Measurements from ENCODE around the gene IL15RA.

The IL15RA gene, protein sequence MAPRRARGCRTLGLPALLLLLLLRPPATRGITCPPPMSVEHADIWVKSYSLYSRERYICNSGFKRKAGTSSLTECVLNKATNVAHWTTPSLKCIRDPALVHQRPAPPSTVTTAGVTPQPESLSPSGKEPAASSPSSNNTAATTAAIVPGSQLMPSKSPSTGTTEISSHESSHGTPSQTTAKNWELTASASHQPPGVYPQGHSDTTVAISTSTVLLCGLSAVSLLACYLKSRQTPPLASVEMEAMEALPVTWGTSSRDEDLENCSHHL

DNA sequence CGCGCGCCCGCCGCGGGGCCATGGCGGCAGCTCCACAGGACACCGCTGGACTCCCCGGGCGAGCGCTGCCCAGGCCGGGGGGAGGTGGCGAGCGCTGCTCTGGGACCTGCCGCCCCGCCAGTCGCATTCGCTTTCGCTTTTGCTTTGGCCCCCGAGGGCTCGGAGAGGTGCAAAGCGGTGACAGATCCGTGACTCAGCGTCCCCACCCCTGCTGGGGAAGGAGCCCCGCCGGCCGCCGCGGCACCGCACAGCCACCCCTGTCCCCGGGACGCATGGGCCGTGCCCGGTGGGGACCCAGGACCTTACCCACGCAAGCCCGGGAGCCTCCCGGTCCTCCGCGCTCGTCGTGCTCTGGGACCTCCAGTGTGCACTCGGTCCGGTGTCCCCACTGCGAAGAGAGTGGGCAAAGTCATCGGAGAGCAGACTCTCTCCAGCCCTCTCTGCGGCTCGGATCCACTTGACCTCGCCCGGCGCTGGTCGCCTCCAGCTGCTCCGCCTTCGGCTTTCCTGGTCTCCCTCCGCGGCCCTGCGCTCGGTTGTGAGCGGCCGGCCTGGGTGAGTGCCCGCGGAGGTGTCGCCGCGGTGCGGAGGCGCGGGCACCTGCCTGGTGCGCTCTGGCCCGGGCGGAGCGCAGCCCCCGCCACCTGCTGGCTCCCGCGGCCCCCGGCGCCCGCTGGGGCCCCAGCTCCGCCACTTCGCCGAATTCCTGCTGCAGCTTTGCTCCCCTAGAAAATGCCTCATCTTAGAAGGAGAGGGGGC lies at the start of gene IL15RA:
TSS of gene IL15RA (minus strand) at position 73 of the 759 bp plus-strand sequence. CDS start at position 22, 51 bp downstream.
- DNase-seq, result no peak

DNA sequence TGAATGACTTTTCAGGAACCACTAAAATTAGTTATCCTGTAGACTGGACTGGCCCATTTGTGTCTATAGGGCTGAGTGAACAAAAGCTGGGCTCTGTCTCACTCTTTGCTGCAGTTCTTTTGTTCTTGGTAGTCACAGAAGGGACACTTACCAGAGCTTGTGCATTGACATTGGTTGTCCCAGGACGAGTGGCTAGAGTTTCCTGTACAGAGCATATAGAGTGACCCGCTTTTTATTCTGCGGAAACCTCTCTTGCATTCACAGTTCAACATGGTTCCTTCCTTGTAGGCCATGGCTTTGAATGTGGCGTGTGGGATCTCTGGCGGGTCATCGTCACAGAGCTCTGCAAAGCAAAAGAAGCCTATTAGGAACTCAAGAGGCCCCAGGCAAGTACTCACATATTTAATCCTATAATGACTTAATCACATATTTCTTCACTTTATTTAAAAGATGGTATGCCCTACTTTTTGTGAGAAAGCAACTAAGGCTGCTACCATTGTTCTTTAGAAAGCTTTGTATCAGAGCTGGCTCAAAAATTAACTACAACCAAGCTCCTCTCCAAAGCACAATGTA lies 48.4 kb upstream of the IL15RA start:
- no peak for DNase-seq

DNA sequence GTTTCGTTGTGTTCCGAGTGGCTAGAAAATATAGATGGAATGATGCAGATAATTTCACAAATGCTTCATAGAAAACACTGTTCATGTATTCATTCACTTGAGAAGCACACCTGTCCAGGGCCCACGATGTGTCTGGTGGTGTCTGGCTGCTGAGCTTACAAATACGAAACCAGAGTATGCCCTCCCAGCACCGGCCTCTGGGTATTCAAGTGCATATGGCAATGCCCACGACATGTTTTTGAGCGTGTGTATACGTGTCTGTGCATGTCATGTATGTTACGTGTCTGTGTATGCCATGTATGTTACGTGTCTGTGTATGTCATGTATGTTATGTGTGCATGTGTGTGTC lies 47.0 kb upstream of the IL15RA start:
- DNase-seq, result no peak

DNA sequence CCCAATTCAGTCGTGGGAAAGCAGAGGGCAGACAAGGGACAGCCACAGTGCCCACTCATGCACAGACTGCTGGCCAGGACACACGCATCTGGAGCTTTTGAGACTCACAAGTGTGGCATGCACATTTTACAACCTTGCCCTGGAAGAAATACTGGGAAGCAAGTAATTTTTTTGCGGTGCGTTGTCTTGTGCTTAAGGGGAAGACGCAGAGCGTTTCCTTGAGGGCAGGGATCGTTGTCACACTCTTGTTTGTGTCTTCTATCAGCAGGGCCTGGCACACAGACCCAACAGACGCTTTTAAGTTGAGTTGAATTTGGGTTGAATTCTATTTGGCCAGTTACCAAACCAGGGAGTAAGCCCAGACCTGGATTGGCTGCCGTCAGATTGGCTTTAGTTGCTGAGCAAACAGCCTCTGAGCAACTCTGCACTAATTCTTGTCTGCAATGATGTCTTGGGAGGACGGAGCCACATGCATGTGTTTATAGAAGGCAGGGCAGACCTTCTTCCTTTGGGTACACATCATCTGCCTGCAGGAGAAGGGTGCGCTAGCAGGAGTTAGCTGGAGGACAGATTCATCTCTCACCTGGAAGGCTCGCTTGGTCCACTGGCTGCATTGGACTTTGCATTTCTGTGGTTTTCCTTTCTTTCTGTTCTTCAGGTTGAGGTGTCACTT lies 46.5 kb upstream of the IL15RA start:
- DNase-seq, result no peak

DNA sequence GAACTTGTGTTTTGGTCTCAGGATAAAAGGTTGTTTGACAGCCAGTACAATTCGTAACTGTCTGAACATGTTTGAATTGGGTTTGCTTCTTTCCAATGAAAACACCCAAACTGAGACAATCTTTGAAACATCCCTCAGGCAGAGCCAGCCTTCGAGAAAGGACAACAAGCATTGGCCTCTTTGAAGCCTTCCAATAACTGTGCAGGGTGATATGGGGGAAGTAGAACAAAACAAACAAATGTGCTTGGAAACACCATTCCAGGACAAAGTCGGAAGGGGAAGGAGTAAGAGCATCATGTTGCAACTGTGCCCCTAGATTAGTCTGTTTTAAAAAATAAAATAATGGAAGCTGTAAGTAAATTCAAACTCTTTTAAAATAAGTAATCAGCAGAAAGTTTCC lies 45.3 kb upstream of the IL15RA start:
- no peak for DNase-seq

DNA sequence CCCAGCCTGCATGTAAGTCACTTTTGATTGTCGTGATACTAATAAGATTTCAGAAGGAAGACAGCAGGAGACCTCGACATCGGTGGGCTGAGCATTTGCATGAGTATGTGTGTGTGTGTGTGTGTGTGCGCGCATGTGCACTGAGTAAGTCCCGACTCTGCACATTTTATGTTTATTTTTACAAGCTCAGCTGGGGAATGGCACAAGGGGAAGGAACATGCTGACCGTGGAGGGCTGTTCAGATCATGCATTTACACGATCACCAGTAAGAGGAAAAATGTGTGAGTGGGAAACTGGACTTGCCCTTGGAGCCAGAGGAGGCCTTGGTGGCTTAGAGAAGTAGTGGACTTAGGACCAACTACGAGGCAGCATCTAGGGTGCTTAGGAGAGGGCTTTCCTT lies 43.5 kb upstream of the IL15RA start:
- no peak for DNase-seq

DNA sequence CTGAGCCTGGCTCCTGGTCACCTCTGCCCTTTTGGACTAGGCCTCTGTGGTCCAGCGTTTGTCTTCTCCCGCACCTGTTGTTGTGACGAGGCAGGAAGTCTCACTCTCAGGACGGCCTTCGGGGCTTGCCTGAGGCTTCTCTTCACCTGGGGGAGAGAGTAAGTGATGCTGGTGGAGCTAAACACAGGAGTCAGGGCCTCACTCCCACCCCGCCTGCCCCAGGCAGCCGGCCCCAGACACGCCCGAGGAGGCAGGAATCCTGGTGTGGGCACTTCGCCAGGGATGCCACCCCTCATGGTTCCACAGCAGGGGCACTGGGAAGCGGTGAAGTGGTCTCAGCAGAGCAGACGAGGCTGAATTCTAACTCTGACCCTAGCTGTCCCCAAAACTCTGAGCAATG lies 42.5 kb upstream of the IL15RA start:
- DNase-seq, result no peak

DNA sequence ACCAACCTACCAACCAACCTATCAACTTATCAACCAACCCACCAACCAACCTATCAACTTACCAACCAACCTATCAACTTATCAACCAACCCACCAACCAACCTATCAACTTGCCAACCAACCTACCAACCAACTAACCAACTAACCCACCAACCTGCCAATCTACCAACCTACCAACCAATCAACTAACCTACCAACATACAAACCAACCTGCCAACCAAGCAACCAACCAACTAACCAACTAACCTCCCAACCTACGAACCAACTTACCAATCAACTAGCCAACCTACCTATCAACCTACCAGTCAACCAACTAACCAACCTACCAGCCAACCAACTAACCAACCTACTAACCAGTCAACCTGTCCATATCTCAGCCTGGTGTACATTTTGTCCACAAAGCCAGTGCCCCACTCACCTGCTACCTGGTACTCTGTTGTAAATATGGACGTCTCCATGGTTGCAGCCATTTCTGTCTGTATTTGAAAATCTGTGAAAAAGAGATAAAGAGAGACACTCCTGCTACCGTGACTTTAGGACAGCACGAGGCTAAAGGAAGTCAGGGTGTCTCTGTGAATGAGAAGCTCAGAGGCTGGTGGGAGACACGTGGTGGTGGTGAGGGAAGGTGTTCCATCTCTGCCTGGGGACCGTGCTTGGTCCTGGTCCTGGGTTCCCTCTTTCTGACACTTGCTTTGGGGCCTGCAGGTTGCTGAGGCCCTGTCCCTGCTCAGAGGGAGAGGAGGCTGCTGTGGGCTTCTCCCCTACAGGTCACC lies 41.9 kb upstream of the IL15RA start:
- no peak for DNase-seq

DNA sequence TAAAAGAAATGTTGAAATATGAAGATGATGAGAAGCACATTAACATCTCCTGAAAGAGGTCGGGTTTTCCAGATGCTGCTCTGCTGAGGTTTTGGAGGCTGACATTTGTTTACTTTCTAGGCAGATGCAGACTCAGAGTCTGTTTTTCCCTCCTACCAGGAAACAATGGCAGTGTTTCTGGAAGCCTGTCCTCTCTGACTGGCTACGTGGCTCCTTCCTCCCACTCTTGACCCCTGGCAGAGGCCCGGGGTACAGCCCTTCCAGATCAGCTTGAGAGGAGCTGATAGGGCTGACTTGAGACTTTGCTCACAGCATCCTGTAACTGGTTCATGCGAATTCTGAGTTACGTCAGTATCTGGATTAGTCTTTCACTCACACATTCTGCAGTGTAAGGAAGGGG lies 41.1 kb upstream of the IL15RA start:
- no peak for DNase-seq

DNA sequence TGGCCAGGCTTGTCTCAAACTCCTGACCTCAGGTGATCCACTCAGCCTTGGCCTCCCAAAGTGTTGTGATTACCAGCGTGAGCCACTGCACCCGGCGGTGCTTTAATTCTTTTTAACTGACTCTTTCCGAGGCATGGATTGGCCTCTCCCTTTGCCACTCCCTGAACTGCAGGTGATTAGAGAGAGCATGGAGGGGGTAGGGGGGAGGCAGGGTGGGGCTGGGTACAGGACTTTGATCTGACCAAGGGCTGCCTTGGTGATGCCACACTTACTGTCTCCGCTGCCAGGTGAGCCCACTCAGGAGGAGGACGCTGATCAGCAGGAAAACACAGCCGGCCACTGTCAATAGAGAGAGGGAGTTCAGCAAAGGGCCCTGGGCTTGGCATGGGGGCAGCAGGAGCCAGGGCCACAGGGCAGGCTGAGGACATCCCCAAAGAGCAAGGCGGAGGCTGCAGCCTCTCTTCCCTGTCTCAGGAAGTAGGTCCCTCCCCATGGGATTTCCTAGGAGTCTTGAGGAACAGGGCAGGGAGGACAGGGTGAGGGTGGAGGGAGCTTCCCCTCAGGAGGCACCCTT lies 40.5 kb upstream of the IL15RA start:
- DNase-seq, result no peak

DNA sequence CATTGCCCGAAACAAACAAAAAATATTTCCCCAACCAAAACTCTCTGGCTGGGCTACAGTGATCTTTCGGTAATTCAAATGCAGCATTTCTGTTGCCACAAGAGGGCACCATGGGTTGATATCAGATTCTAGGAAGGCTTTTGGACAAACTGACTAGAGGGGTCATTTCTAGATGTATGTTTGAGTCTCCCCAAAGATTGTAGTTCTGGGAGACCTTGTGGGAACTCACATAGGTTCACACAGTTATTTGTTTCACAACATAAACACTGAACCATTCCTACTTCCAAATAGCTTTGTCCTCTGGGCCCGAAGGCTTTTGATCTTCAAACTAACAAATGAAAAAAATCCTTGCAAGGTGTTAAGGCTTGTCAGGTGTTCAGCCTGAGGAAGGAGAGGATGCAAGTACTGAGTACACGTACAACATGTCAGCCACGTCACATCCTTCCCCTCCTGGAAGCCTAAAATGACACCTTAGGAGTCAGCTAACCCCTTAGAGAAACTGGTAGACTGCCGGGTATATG lies 37.0 kb upstream of the IL15RA start:
- peak; percentile 11 for DNase-seq

DNA sequence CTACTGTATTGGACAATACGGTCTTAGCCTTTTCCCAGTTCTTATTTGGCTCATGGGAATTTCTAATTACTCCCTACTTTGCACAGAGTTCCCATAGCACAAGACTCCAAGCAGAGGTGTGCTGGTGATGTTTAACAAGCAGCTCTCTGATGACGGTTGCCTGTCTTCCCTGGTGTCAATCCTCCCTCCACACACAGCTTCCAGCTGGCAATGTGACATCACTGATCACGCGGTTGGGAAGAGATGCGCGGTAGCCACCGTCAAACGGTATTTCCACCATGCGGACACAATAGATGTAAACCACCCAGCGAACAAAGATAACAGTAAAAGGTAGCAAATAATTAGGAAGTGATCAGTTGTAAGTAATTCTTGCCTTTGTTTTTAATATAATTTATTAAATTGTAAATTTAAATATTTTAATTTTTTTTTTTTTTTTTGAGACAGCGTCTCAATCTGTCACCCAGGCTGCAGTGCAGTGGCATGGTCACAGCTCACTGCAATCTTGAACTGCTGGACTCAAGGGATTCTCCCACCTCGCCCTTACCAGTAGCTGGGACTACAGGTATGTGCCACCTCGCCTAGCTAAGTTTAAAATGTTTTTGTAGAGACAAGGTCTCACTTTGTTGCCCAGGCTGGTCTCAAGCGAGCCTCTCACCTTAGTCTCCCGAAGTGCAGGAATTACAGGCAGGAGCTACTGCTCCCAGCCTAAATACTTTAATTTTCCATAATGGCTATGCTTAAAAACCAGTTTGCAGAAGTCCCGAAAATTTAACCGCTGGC lies 36.3 kb upstream of the IL15RA start:
- DNase-seq, result no peak

DNA sequence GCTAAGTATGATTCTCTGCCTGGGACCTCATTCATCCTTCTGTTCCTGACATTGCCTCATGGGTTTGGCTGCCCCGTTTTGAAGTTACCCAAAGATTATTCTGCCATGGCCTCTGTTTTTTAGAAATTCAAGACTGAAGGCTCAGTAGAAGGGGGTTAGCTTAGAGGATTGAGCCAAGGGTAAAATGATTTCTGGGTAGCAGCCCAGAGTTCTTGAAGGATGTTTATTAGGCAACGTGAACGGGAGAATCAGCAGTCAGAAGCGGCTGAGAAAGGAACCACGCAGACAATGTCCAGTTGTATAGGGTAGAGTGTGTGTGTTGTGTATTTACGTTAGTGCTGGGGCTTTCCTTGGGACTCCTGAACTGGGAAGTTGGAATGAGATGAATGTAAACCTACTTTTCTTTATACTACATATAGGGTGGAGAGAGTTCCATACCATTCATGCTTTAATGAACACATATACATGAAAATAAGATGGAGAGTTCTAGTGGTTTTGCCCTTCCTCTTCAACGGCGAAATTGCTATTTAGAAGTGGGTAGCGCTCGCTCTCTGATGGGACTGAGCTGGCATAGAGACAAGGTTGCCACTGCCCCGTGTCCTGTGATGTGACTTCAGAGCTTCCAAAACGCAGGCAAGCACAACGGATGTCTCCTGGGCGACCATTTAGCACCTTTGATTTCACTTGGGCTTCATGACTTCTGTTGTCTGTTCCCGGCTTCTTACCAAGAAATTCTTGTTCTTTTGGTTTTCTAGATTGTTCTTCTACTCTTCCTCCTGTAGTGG lies 35.0 kb upstream of the IL15RA start:
- no peak for DNase-seq

DNA sequence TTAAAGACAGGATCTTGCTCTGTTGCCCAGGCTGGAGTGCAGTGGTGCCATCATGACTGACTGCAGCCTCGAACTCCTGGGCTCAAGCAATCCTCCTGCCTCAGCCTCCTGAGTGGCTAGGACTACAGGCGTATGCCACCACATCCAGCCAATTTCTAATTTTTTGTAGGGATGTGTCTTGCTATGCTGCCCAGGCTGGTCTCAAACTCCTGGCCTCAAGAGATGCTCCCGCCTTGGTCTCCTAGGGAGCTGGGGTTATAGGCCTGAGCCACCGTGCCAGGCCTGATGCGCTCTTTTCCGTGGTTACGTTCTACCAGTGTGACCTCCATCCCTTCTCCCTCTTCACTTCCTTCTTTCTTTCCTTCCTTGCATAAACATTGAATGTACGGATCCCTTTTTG lies 34.2 kb upstream of the IL15RA start:
- no peak for DNase-seq

DNA sequence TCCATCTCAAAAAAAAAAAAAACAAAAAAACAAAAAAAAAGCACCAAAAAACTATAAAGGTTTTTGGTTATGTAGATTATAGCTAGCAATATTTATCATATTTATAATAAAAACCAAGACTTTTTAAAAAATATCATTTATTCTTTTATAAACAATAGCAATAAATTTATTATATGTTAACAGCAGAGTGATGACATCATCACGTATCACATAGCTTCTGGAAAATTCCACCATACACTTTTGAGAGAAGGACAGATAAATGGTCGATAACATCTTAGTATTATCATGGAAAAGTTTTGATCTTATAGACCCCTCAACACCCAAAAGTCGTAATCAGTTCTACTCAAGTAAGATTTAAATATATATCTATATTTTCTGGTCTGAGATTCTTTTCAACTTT lies 33.2 kb upstream of the IL15RA start:
- no peak for DNase-seq

DNA sequence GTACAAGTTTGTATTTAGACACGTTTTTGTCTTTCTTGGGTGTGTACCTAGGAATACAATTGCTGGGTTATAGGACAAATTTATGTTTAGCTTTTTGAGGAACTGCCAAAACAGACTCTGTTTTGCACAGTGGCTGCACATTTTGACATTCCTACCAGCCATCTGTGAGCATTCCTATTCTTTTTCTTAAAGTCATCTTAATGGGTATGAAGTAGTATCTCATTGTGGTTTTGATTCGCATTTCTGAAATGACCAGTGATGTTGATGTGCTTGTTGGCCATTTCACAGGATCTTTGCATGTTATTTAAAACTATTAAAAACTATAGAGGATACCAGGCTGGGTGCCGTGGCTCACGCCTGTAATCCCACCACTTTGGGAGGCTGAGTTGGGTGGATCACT lies 32.6 kb upstream of the IL15RA start:
- no peak for DNase-seq

DNA sequence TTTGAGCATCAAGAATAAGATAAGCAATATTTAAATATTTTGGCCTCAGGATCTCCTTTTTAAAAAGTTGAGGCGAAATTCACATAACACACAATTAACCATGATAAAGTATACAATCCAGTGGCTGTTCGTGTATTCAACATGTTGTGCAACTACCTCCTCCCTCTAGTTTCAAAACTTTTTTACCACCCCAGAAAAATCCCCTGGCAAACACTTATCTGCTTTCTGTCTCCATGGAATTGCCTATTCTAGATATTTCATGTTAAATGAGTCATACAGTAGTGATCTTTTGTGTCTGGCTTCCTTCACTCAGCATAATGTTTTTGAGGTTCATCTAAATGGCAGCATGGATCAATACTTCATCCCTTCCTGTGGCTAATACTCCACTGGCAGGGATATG lies 31.8 kb upstream of the IL15RA start:
- DNase-seq, result no peak

DNA sequence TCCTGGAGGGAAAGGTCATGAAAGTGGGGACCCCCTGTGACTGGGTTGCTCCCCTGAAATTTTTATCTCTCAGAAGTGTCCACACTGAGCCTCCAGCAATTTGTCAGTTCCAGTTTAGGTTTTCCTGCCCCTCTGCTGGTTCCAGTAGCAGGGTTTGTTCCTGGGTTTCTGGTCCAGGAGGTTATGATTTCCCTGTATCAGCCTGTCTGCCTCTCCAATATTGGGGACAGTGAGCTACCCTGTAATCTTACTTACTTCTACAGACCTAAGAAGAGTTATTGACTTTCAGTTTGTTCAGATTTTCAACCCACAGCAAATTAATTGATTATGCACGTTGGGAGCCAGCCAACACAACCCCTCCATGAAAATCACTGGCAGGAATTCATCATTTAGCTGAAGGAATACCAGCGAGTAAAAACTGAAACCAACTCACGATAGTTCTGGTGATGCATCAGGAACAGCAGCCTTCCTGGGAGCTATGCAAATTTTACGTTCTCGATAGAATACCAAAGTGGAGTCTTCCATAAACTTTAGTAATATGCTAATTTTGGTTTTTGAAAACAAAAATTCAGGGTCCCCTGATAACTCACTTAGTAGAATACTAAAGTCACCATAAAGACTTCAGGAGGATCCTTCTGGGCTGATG lies 31.3 kb upstream of the IL15RA start:
- no peak for DNase-seq

DNA sequence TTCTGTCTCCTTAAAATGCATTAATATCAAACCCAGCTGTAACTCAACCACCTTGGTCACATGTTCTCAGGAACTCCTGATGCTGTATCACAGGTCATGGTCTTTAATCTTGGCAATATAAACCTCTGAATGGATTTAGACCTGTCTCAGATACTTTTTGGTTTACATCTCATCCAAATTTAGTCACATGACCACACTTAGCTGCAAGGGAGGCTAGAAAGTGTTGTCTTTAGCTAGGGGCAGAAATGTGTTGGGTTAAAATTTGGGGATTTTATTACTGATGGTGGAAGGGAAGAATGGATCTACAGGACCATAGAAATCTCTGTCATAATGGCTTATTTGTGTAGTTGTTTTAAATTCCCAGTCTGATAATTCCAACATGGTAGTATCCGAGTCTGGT lies 29.6 kb upstream of the IL15RA start:
- DNase-seq, result no peak

DNA sequence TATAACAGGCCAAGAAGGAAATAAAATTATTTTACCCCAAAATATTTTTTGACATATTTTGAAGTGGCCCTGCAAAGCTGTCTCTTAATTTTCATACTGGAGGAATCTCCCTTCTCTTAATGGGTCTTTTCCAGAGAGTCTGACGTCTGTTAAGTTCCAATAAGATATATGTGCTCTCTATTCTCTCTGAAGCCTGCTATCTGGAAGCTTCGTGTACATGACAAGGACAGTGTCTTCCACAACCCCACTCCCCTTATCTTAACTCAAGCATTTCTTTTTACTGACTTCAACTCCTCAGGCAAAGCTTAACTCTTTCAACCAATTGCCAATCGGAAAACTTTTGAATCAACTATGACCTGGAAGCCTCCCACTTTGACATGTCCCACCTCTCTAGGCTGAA lies 29.2 kb upstream of the IL15RA start:
- no peak for DNase-seq
